Neutrophil (primary cell): ENCODE measurements around the gene CTPS2.

Experiments
- H3K27ac ChIP-seq: fragments of 200-600 bp; sonication (generic); 2 replicates; pipeline ENCODE4 v1.5.1; 2016; ENCODE audit warnings: mild to moderate bottlenecking, moderate library complexity
- H3K27me3 ChIP-seq: fragments of 200-600 bp; sonication (generic); 2 replicates; pipeline ENCODE4 v1.6.0; 2016; ENCODE audit warnings: mild to moderate bottlenecking
- H3K36me3 ChIP-seq: fragments of 200-600 bp; sonication (generic); 2 replicates; pipeline ENCODE4 v1.5.1; 2017
- H3K4me1 ChIP-seq, 2 experiments: fragments of 200-600 bp in 1 of 2; sonication (generic) in 1 of 2; 1 replicate in 1 of 2; 2 replicates in 1 of 2; pipeline versions ENCODE4 v1.5.1 to v1.6.1; 2013 to 2016; ENCODE audit warnings: low read depth in 1 of 2, low read length in 1 of 2, mild to moderate bottlenecking in 1 of 2, moderate library complexity in 1 of 2; ENCODE audit not compliant: control insufficient read depth in 1 of 2, insufficient read depth in 1 of 2
- H3K4me3 ChIP-seq, 2 experiments: fragments of 200-600 bp in 1 of 2; sonication (generic) in 1 of 2; 1 replicate in 1 of 2; 2 replicates in 1 of 2; pipeline ENCODE4 v1.5.1; 2013 to 2016; ENCODE audit warnings: low read depth in 1 of 2, low read length in 1 of 2, mild to moderate bottlenecking in 1 of 2, moderate library complexity in 1 of 2
- H3K9me3 ChIP-seq: fragments of 200-600 bp; sonication (generic); 2 replicates; pipeline ENCODE4 v1.5.1; 2016
- TF ChIP-seq, protein P1 (sequence below): fragments of 200-600 bp; sonication (generic); IDR thresholded peaks from 2 replicates; pipeline ENCODE4 v1.5.1; 2016; ENCODE audit warnings: antibody characterized with exemption

The CTPS2 gene

GRCh38 chrX:16711219-16711811, 1.2 kb downstream of the CTPS2 start:
- no peaks in the 10 kb centered on the region for H3K27me3 ChIP-seq
- no peak overlapping the region for H3K27ac ChIP-seq
- peaks cover 0 to 8% of the 10 kb centered on the region in 2 experiments for H3K4me1 ChIP-seq
- H3K4me3 ChIP-seq = peak overlapping the region; percentile 61 to 66
- no peaks in the 10 kb centered on the region for H3K36me3 ChIP-seq
- TF ChIP-seq, protein P1, sequence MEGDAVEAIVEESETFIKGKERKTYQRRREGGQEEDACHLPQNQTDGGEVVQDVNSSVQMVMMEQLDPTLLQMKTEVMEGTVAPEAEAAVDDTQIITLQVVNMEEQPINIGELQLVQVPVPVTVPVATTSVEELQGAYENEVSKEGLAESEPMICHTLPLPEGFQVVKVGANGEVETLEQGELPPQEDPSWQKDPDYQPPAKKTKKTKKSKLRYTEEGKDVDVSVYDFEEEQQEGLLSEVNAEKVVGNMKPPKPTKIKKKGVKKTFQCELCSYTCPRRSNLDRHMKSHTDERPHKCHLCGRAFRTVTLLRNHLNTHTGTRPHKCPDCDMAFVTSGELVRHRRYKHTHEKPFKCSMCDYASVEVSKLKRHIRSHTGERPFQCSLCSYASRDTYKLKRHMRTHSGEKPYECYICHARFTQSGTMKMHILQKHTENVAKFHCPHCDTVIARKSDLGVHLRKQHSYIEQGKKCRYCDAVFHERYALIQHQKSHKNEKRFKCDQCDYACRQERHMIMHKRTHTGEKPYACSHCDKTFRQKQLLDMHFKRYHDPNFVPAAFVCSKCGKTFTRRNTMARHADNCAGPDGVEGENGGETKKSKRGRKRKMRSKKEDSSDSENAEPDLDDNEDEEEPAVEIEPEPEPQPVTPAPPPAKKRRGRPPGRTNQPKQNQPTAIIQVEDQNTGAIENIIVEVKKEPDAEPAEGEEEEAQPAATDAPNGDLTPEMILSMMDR = no peak
- H3K9me3 ChIP-seq = no peaks in the 10 kb centered on the region

- Histone ChIP-seq H3K9me3 (no peaks in the 10 kb centered on the region), H3K36me3 (no peaks in the 10 kb centered on the region), H3K27ac (no peak overlapping the region), H3K4me3 (no peak overlapping the region), H3K27me3 (no peaks in the 10 kb centered on the region), H3K4me1 (peaks cover 0 to 6% of the 10 kb centered on the region in 2 experiments)
- TF ChIP-seq, protein P1 = no peak
Observed at GRCh38 chrX:16708016-16708415, 4.5 kb downstream of the CTPS2 start.

DNA sequence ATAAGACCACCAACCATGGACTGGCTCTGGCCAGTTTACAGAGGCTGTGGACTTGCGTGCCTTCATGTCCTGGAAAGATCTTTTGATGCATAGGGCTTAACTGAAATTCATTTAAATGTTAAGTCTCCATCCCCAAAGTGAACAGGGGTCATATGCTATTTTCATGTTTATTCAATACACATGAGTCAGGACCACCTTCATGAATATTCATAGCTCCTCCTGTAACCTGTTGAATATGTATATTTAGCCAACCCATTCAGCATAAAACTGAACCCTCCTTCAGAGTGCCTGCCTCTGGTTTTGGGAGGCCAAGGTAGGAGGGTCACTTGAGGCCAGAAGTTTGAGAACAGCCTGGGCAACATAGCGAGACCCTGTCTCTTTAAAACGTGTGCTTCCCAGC, 7.1 kb downstream of the CTPS2 start:
- no peaks in the 10 kb centered on the region for H3K36me3 ChIP-seq
- no peaks in the 10 kb centered on the region for H3K4me1 ChIP-seq
- H3K4me3 ChIP-seq = no peak overlapping the region
- TF ChIP-seq, protein P1 = no peak
- H3K27me3 ChIP-seq = no peaks in the 10 kb centered on the region
- no peaks in the 10 kb centered on the region for H3K9me3 ChIP-seq
- no peak overlapping the region for H3K27ac ChIP-seq

GRCh38 chrX:16702700-16703599, 9.5 kb downstream of the CTPS2 start:
- H3K4me3 ChIP-seq = no peak overlapping the region
- H3K27me3 ChIP-seq = no peaks in the 10 kb centered on the region
- H3K9me3 ChIP-seq = no peaks in the 10 kb centered on the region
- TF ChIP-seq, protein P1 = no peak
- H3K4me1 ChIP-seq = no peaks in the 10 kb centered on the region
- peaks cover under 1% of the 10 kb centered on the region for H3K36me3 ChIP-seq
- H3K27ac ChIP-seq = no peak overlapping the region

GRCh38 chrX:16700734-16701133, 11.7 kb downstream of the CTPS2 start:
- TF ChIP-seq, protein P1 = no peak

More at GRCh38 chrX:16700734-16701133, 11.7 kb downstream of the CTPS2 start:
- no peaks in the 10 kb centered on the region for H3K4me1 ChIP-seq
- peaks cover 3% of the 10 kb centered on the region for H3K36me3 ChIP-seq
- H3K4me3 ChIP-seq = no peak overlapping the region
- no peaks in the 10 kb centered on the region for H3K9me3 ChIP-seq
- H3K27me3 ChIP-seq = no peaks in the 10 kb centered on the region
- no peak overlapping the region for H3K27ac ChIP-seq
